ENCODE results near the gene TIE1.

GRCh38 chr1:43339584-43340232 is 38.9 kb downstream of the TIE1 start:
- TF ChIP-seq, protein P1, sequence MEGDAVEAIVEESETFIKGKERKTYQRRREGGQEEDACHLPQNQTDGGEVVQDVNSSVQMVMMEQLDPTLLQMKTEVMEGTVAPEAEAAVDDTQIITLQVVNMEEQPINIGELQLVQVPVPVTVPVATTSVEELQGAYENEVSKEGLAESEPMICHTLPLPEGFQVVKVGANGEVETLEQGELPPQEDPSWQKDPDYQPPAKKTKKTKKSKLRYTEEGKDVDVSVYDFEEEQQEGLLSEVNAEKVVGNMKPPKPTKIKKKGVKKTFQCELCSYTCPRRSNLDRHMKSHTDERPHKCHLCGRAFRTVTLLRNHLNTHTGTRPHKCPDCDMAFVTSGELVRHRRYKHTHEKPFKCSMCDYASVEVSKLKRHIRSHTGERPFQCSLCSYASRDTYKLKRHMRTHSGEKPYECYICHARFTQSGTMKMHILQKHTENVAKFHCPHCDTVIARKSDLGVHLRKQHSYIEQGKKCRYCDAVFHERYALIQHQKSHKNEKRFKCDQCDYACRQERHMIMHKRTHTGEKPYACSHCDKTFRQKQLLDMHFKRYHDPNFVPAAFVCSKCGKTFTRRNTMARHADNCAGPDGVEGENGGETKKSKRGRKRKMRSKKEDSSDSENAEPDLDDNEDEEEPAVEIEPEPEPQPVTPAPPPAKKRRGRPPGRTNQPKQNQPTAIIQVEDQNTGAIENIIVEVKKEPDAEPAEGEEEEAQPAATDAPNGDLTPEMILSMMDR (conservative IDR thresholded peaks at IDR 0.05 in 1 of 2, IDR thresholded peaks at IDR 0.05 in 1 of 2; ENCODE audit: low read depth in 1 of 2, low read length in 2 of 2) = no peak
- no peak for TF ChIP-seq EZH2 (IDR thresholded peaks at IDR 0.05; ENCODE audit: low read length, missing control alignments)
